GM18858 (cell line): ENCODE data around the gene IMP4.
A peak's percentile ranks its signal among the peaks of the same experiment; 100 is the strongest.

Experiments used
- ATAC-seq: cut with Tn5 transposase; IDR thresholded peaks from one replicate; pipeline ENCODE4 v1.9.1; 2021; ENCODE audit not compliant: unreplicated experiment

Gene IMP4

DNA sequence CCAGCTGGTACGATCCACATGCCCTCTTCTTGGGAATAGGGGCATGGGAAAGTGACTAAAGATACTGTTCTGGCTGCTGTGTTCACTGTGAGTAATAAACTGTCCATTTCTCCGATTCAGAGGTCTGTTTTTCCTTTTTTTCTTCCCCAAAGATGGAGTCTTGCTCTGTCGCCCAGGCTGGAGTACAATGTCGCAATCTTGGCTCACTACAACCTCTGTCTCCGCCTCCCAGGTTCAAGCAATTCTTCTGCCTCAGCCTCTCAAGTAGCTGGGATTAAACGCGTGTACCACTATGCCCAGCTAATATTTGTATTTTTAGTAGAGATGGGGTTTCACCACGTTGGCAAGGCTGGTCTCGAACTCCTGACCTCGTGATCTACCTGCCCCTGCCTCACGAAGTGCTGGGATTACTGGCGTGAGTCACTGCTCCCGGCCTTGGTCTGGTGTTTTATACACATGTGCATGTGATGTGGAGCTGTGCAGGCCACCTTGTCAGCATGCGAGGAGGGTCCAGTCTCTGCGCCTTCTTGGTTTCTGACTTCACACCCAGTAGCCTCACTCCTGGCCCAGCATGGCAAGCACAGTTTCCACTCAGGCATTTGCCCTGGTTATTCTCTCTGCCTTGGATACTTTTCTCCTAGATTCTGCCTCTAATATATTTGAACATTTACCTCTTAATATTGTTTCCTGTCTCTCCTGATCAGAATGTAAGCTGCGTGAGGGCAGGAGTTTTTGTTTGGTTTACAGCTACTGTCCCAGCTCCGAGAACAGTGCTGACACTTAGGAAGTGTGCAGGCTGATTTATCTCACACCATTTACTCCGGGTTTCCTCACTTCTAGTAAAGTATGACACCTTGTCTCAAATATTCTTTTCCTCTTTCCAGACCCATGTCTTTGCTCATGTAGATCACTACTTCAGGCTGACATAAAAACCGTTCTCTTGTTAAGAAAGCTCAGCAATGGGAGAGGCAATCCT is 32.9 kb downstream of the IMP4 start:
- ATAC-seq = no peak

DNA sequence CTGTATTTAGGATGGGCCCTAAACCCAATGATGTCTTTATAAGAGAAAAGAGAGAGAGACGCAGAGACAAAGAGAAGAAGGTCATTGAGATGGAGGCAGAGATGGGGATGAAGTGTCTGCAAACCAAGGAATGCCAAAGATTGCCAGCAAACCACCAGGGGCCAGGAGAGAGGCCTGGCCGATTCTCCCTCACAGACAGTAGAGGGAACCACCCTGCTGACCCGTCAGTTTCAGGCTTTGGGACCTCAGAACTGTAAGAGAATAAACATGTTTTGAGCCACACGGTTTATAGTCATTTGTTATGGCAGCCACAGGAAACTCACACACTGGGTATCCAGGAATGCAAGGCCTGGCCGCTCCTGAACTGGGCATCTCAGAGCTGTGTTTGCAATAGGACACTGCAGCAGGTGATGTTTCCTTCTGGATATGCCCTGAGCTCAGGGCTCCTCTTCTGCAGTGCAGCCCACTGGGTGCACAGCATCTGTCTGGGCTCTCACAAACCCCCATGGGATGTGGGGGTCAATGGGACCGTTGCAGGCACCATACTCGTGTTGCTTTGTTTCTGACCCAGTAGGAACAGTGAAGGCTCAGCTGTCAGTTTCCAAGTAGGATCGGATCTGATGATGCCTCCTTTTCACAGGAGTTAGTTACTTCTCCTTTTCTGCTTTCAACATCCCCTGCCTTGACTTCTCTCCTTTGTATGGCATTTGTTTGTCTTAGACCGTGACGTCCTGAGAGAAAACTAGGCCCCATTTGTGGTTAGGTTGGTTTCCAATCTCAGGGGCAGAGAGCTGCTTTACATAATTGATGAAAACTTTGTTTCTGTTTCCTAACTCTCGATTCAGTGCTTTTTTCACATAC is 34.0 kb downstream of the IMP4 start:
- peak; percentile 63 for ATAC-seq

DNA sequence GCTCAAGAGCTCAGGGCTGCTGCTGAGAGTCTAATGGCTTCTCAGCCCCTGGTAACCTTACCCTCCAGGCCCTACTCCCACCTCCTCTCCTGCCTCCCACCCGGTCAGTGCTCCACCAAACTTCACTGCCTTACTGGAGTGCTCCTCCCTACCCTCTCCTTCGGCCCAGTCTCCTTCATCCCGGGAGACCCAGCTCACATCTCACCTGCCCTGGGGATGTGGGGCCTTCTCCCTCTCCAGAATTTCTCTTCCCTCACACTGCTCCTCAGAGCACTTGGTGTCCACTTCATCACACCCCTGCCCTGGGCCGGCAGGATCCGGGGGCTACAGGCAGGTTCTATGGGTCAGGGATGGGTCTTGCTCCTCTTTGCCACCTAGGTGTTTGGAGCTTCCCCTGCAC is 34.8 kb downstream of the IMP4 start:
- no peak for ATAC-seq

DNA sequence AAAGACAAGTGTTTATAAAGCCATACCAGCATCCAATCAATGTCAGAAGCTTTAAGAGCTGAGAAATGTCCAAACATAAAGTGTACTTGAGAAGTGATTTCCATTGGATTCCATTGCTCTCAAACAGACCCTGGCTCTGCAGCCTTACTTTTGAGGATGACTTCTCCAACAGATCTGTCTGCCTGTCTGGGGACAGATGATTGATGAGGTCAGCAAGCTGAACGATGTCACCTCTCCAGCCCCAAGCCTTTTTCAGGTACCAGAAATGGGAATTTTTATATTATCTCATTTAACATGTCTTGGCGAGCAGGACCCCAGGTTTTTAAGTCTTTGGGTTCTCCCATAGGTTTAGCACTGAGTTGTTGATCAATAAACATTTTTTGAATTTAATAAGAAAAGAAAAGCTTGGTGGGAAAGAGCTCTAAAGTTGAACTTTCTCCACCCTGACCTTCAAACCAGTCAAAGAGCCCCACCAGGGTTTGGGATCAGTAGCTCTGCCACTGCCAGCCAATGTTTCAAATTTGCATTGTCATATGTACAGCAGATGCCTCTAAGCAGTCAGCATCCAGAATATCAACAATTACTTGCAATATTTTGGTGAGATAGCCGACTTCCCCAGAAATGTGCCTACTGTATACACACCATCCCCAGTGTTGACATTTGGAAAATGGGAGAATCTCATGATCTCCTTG is 35.7 kb downstream of the IMP4 start:
- no peak for ATAC-seq

DNA sequence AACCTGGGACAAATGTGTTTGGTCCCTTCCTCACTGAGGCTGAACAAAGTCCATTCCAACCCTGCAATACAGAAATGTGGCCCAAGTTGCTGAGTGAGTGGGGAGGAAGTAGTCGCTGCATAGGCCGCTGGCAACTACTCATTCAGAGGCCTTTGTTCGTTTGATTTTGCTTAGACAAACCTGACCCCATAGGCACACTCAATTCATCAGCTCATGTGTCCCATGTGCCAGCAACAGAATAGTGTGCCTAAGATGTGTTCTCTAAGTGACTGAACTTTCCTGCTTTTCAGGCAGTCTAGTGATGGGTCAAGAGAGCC is 36.2 kb downstream of the IMP4 start:
- no peak for ATAC-seq

DNA sequence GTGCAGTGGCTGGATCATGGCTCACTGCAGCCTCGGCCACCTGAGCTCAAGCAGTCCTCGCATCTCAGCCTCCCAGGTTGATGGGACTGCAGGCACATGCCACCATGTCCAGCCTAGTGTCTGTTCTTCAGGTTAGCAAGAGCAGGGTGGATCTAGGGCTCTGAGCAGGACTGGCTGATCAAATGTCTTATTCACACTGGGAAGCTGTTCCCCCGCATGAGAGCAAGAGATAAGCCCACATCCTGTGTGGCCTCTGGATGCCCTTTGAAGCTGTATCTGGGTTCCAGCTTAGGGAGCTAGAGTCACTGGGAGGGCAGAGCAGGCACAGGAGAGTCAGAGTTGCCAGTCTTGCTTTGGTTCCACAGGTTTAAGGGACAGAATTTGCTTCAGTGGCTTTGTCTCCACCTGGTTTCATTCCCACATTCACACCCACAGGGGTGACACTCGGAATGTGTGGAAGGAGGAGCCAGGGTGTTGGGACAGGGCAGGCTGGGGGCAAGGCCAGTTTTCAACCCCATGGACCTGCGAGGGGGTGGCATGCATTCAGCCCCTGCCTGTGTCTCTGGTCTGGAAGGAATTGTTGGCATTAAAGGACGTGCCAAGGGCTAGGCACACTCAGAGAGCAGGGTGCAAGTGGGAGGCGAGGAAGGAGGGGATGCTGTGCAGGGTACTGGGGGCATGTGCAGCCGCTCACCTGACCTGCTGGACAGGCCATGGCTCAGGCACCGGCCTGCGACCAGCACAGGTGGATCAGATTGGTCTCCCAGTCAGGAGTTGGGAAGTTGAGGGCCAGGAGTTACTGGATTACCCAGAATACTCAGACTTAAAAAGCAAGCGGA is 37.6 kb downstream of the IMP4 start:
- ATAC-seq = no peak

DNA sequence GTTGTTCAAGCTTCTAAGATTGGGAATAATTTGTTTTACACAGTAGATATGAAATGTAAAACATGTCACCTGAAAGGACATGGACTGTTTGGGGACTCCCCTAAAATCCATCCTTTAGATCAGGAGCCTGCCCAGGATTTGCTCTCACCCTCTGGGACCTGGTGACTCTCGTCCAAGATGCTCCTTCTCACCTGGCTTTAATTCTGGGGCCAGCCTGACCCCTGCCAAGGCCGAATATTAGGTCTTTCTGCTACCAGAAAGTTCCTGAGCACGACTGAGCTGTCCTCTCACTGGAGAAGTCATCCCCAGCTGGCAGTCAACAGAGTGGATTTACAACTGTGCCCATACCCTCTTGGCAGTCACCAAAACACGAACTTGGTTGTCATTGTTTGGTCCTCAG is 38.4 kb downstream of the IMP4 start:
- no peak for ATAC-seq

DNA sequence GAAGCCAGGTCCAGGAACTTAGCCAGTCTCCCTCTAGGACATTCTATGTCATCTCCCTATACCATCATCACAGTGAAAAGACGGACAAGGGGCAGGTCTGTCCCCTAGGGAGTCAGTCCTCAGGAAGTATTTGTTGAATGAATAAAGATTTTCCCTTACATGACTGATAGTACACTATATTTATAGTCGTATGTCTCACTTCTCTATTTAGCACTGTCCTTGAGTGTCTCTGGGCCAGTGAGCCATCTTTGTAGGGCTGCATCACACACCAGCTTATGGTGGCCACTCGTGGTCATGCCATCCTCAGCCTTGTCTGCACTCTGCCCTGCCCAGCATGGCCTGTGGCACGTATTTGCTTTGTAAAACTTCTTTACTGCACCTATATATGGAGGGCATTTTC is 38.9 kb downstream of the IMP4 start:
- ATAC-seq = no peak

DNA sequence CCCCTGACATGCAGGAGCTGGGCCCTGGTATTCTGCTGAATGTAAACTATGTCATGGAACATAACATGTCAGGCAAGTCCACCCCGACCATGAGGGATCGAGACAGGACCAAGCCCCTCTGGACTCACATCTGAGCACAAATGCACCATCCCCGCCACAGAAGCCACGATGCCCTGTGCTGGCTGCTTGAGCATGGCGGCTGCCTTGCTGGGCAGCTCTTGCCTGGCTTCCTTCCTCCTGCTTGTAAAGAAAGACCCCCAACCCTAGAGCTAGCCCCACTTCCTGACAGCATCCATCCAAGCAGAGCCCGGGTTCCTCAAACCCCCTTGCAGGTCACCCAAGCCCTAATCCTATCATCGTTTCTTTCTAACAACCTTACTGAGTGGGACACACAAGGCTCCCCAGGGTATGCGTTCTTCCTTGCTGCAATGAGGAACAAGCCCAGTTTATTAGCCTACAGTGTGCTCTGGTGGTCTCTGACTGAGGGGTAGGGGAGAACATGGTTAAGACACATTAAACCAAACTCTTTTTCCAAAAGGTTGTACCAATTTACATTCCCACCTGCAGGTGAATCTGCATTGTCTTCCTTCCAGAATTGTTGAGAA is 39.7 kb downstream of the IMP4 start:
- no peak for ATAC-seq

DNA sequence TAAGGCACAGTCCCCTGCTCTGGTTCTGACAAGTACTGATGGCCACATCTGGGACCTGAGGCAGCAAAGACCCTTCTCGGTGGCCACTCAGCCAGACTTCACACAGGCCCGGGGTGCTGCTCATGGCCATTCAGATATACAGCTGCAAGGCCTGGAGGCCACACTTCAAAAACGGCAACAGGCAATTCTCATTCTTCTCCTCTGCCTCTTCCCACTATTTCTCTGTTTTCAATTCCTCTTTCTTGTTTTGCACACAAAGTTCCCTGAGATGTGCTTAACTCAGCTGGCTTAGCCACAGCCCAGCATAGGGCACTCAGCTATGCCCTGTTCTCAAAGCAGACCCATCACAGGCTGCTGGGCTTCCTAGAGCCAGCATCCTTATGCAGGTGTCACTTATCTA is 43.0 kb downstream of the IMP4 start:
- peak; percentile 36 for ATAC-seq

DNA sequence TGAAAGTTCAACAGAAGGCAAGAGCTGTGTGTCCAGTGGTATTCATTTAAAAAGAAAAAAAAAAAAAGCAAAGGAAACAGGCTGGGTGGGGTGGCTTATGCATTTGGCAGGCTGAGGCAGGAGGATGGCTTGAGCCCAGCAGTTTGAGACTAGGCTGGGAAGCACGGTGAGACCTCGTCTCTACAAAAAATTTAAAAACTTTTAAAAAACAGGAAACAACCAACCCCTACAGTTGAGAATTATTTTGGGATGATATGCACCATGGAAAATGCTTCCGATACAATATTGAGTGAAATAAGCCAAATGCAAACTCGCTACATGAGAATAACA is 44.3 kb downstream of the IMP4 start:
- no peak for ATAC-seq

DNA sequence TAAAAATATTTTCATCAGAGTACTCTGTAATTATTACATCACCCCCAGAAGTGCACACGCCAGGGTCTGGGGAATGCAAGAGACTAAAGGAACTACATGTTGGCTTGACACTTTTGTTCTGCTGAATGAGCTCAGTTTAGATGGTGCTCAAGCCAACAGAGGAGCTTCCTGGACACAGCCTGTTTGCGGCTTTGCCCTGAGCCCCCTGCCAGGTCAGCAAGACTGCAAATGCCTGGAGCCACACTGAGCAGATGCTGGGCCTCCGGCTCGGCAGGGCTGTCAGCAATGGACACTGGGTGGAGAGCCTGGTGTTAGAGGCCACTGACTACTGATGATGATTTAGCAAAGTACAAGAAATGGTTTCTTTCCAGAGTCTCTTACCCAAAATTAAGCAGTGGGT is 45.1 kb downstream of the IMP4 start:
- no peak for ATAC-seq

DNA sequence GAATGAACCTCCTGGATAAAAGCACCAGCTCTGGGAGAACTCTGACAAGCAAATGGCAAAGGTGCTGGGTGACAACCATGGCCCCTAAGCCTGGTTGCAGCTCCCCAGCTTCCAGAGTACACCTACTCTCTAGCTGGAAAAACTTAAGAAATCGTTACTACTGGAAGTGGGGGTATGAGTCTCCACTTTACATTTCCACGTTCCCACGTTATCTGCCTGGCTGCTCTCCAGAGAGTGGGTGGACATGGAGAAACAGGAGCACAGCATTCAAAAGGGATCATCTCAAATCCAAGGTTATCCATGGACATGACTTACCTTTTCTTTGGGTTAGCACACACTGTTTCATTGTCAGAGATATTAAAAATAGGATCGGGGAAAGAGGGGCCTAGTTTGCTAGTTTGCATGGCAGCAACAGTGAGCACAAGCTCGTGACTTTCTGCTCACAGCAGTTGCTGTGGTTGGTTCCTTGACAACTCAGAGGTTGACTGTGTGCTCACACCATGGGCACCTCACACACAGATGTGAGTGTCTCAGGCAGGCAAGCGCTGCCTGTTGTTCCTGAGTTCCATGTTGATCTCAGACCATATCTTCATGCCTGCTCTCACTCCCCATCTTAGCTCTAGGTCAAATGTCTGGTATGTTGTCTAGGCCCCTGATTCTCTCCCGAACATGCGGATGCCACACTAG is 45.7 kb downstream of the IMP4 start:
- no peak for ATAC-seq

DNA sequence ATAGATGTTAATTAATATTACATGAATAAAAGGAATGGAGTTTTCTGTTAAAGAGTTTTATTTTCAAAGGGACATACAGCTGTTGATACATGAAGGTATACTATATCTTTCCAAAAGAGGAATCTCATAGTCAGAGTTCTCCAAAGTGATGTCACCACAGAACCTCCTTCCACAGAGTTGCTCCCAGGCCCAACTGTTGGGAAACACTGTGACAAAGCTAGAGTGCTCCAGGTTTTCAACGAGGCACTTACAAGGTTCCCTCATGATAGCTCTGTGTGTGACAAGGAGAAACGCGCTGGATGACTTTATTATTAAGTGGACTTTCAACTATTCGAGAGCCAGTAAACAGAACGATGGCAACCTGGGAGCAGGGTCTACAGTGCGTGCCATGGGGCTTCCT is 46.7 kb downstream of the IMP4 start:
- no peak for ATAC-seq

DNA sequence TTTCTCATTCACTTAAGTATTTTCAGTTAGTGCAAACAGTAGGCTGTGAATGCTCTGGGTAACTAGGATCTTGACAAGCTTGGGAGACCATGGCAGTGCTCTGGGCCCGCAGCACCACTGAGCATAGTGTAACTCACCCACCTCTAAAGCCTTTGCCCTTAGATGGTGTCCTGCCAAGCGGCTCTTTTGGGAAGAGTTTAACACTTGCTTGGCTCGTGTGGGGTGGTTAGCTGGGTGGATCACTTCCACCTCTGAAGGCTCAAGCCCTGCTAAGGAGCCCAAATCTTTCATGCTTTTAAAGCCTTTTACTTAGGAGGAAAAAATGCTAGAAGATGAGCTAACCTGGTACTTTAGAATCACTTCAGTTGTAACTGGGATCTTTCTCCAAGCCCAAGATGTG is 47.1 kb downstream of the IMP4 start:
- no peak for ATAC-seq

DNA sequence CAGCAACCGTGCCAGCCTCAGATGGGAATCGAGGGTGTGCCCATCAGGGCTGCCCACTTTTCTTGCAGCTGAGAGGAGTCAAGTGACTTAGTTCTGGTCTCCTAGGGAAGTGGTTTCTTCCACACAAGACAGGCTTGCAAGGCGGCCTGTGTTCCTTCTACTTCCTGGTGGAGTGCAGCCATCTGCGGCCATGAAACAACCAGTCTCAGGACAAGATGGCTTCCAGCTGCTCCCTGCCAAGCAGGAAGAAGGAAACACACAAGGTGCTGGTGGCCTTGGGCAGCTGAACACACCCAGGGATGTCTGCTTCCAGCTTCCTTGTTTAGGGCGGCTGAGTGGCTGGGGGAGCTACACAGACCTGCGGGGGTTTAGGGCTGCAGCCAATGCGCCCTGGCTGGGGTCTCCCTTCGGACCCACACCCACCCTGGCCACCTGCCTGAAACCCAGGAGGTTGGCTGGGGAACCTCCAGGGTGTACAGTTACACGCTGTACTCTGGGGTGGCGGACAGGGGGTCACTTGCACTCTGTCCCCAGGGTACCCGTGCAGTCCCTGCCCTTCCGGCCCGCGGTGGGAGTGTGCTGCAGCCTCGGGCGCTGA is 47.9 kb downstream of the IMP4 start:
- ATAC-seq = no peak

DNA sequence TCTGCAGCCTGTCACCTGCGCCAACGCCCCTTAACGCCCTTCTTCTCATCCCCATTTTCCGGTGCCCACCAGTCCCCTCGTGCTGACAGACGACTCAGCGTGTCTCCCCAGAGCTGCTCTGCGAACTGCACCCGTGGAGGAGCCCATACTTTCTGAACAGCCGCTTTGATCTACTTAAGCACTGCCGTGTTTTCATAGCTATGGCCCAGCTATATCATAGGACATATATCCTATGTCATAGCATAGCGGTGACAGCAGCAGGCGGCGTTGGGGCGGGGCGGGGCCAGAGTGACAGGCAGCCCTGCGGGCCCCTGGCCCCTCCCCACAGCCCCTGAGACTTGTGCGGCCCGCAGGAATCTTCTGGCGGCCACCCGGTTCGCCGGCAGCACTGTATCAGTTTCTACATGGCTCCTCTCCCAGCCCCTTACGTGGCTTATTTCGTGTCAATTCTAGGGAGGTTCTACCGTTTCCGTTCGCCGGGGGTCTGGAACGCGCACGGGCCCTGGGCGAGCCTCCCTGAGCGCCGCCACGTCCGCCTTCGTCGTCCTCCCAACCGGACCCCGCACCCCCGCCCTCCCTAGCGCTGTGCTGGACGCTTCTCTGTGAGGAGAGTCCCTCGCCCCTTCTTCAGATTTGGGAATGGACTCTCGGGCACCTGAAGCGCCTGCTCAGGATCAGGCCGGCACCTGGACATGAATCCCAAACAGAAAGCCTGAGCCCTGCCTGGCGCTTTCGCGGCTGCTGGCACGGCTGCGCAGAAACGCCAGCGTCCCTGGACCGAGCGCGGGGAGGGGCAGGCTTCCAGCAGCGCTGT is 48.6 kb downstream of the IMP4 start:
- peak; percentile 70 for ATAC-seq

DNA sequence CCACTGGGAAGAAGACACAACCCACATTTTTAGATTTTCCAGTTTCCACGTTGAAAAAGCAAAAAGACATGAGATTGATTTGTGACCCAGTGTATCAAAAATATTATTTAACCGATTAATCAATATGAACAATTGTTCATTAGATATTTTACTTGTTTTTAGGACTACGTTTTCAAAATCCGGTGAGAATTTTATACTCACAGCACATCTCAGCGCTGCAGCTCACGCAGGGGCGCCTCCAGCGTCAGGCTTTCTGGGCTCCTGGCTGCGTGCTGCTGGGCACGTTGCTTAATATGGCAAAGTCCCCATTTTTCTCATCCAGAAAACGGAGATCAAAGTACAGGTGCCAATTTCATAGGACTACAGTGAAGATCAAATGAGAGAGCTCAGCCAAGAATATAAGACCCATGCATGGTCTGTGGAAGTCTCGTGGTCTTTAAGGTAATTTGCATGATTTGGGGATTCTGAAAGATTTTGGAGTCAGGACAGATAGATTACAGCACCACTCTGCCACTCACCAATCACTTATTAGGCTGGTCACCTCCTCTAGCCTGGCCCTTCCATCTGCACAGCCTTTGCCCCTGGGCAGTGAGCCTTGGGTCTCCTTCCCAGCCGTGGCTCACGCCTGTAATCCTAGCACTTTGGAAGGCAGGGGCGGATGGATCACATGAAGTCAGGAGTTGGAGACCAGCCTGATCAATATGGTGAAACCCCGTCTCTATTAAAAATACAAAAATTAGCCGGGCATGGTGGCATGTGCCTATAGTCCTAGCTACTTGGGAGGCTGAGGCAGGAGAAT is 49.4 kb downstream of the IMP4 start:
- ATAC-seq = no peak
